ENCODE data around the gene ADCY1. TPM values are rescaled to one million over a fixed set of nuclear protein-coding genes. Genes with fewer than 3 reads are reported as not detected.

ADCY1 gene
- total and polyA plus RNA-seq, 4 donors, result 0.33 to 20.1 (median 4.1) TPM

- 85% methylated on average over 6 of the region's 6 CpGs for WGBS
- Histone ChIP-seq H3K27ac (ENCODE audit: low read depth in 1 of 2, low read length in 2 of 2) (no peak overlapping the region), H3K36me3 (ENCODE audit: control insufficient read depth in 4 of 4, insufficient read depth in 3 of 4, low read depth in 1 of 4, low read length in 3 of 4) (no peaks in the 10 kb centered on the region), H3K9me3 (ENCODE audit: control insufficient read depth in 4 of 4, low read length in 3 of 4) (peaks cover 0 to 6% (median 0%) of the 10 kb centered on the region in 4 donors), H3K9ac (ENCODE audit: low read depth in 1 of 2, low read length in 2 of 2) (no peak overlapping the region), H3K4me3 (ENCODE audit: low read depth in 1 of 3, low read length in 3 of 3) (no peak overlapping the region), H3K4me1 (ENCODE audit: control insufficient read depth in 4 of 4, insufficient read depth in 4 of 4, low read length in 3 of 4) (no peaks in the 10 kb centered on the region), H3K27me3 (ENCODE audit: control insufficient read depth in 4 of 4, insufficient read depth in 4 of 4, low read length in 3 of 4) (peaks cover 0 to 4% (median 0%) of the 10 kb centered on the region in 4 donors)
- DNase-seq (ENCODE audit: low spot score), result peak; percentile 20
- no peak for TF ChIP-seq HNF4A (conservative IDR thresholded peaks at IDR 0.05)
- TF ChIP-seq, protein P1, sequence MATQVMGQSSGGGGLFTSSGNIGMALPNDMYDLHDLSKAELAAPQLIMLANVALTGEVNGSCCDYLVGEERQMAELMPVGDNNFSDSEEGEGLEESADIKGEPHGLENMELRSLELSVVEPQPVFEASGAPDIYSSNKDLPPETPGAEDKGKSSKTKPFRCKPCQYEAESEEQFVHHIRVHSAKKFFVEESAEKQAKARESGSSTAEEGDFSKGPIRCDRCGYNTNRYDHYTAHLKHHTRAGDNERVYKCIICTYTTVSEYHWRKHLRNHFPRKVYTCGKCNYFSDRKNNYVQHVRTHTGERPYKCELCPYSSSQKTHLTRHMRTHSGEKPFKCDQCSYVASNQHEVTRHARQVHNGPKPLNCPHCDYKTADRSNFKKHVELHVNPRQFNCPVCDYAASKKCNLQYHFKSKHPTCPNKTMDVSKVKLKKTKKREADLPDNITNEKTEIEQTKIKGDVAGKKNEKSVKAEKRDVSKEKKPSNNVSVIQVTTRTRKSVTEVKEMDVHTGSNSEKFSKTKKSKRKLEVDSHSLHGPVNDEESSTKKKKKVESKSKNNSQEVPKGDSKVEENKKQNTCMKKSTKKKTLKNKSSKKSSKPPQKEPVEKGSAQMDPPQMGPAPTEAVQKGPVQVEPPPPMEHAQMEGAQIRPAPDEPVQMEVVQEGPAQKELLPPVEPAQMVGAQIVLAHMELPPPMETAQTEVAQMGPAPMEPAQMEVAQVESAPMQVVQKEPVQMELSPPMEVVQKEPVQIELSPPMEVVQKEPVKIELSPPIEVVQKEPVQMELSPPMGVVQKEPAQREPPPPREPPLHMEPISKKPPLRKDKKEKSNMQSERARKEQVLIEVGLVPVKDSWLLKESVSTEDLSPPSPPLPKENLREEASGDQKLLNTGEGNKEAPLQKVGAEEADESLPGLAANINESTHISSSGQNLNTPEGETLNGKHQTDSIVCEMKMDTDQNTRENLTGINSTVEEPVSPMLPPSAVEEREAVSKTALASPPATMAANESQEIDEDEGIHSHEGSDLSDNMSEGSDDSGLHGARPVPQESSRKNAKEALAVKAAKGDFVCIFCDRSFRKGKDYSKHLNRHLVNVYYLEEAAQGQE (IDR thresholded peaks at IDR 0.05), result no peak
- no peak for TF ChIP-seq HNF4G (IDR thresholded peaks at IDR 0.05)
- no peak for TF ChIP-seq YY1 (IDR thresholded peaks at IDR 0.05)
- no peak for TF ChIP-seq EGR1 (IDR thresholded peaks at IDR 0.05; ENCODE audit: low read depth in 2 of 2)
- no peak for TF ChIP-seq RAD21 (IDR thresholded peaks at IDR 0.05)
- TF ChIP-seq TAF1 (conservative IDR thresholded peaks at IDR 0.05), result no peak
Observed at GRCh38 chr7:45601816-45602540, 27.8 kb downstream of the ADCY1 start.

GRCh38 chr7:45606050-45606449 is 31.9 kb downstream of the ADCY1 start:
- Histone ChIP-seq H3K4me1 (ENCODE audit: control insufficient read depth in 4 of 4, insufficient read depth in 4 of 4, low read length in 3 of 4) (no peaks in the 10 kb centered on the region), H3K9me3 (ENCODE audit: control insufficient read depth in 4 of 4, low read length in 3 of 4) (peaks cover 0 to 6% (median 0%) of the 10 kb centered on the region in 4 donors), H3K27ac (ENCODE audit: low read depth in 1 of 2, low read length in 2 of 2) (no peak overlapping the region), H3K36me3 (ENCODE audit: control insufficient read depth in 4 of 4, insufficient read depth in 3 of 4, low read depth in 1 of 4, low read length in 3 of 4) (no peaks in the 10 kb centered on the region), H3K4me3 (ENCODE audit: low read depth in 1 of 3, low read length in 3 of 3) (no peak overlapping the region), H3K9ac (ENCODE audit: low read depth in 1 of 2, low read length in 2 of 2) (no peak overlapping the region), H3K27me3 (ENCODE audit: control insufficient read depth in 4 of 4, insufficient read depth in 4 of 4, low read length in 3 of 4) (no peaks in the 10 kb centered on the region)
- DNase-seq (ENCODE audit: low spot score), result peak; percentile 17
- WGBS, result 100% methylated on average over 1 of the region's 1 CpG
- TF ChIP-seq, protein P2, sequence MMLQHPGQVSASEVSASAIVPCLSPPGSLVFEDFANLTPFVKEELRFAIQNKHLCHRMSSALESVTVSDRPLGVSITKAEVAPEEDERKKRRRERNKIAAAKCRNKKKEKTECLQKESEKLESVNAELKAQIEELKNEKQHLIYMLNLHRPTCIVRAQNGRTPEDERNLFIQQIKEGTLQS (IDR thresholded peaks at IDR 0.05), result no peak
- TF ChIP-seq, protein P1 (IDR thresholded peaks at IDR 0.05), result no peak
- no peak for TF ChIP-seq TAF1 (conservative IDR thresholded peaks at IDR 0.05)
- TF ChIP-seq, protein P3, sequence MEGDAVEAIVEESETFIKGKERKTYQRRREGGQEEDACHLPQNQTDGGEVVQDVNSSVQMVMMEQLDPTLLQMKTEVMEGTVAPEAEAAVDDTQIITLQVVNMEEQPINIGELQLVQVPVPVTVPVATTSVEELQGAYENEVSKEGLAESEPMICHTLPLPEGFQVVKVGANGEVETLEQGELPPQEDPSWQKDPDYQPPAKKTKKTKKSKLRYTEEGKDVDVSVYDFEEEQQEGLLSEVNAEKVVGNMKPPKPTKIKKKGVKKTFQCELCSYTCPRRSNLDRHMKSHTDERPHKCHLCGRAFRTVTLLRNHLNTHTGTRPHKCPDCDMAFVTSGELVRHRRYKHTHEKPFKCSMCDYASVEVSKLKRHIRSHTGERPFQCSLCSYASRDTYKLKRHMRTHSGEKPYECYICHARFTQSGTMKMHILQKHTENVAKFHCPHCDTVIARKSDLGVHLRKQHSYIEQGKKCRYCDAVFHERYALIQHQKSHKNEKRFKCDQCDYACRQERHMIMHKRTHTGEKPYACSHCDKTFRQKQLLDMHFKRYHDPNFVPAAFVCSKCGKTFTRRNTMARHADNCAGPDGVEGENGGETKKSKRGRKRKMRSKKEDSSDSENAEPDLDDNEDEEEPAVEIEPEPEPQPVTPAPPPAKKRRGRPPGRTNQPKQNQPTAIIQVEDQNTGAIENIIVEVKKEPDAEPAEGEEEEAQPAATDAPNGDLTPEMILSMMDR (IDR thresholded peaks at IDR 0.05; ENCODE audit: low read depth, low read length, missing input control), result no peak
- TF ChIP-seq YY1 (IDR thresholded peaks at IDR 0.05), result no peak
- no peak for TF ChIP-seq FOXA2 (IDR thresholded peaks at IDR 0.05)
- no peak for TF ChIP-seq FOXA1 (IDR thresholded peaks at IDR 0.05)
- no peak for TF ChIP-seq EGR1 (IDR thresholded peaks at IDR 0.05; ENCODE audit: low read depth in 2 of 2)
- TF ChIP-seq RAD21 (IDR thresholded peaks at IDR 0.05), result no peak
- no peak for TF ChIP-seq HNF4A (conservative IDR thresholded peaks at IDR 0.05)
- TF ChIP-seq GABPA (IDR thresholded peaks at IDR 0.05 in 1 of 2, conservative IDR thresholded peaks at IDR 0.05 in 1 of 2), result no peak
- TF ChIP-seq, protein P4, sequence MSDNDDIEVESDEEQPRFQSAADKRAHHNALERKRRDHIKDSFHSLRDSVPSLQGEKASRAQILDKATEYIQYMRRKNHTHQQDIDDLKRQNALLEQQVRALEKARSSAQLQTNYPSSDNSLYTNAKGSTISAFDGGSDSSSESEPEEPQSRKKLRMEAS (IDR thresholded peaks at IDR 0.05), result no peak
- no peak for TF ChIP-seq SP1 (IDR thresholded peaks at IDR 0.05)
- TF ChIP-seq HNF4G (IDR thresholded peaks at IDR 0.05), result no peak
- no peak for TF ChIP-seq NR2F2 (IDR thresholded peaks at IDR 0.05)

Measured in liver (tissue), 9 donors.